ENCODE data around the gene IGFALS.

The IGFALS gene

GRCh38 chr16:1784977-1785845 is 8.3 kb downstream of the IGFALS start:
- no peaks in the 10 kb centered on the region for H3K27me3 ChIP-seq (ENCODE audit: insufficient read depth, low read depth)
- no peak for TF ChIP-seq CTCF (conservative IDR thresholded peaks at IDR 0.05; ENCODE audit: low read depth, low read length)
- peaks cover 14% of the 10 kb centered on the region for H3K4me1 ChIP-seq (ENCODE audit: low read depth, poor library complexity, severe bottlenecking)
- H3K36me3 ChIP-seq (ENCODE audit: insufficient read depth), result no peaks in the 10 kb centered on the region
- peaks cover 43% of the 10 kb centered on the region for H3K79me2 ChIP-seq (ENCODE audit: insufficient read depth, low read depth)
- H2AFZ ChIP-seq (ENCODE audit: low read depth), result no peak overlapping the region
- no peaks in the 10 kb centered on the region for H4K20me1 ChIP-seq (ENCODE audit: insufficient read depth)
- H3K4me3 ChIP-seq (IDR thresholded peaks at IDR 0.05; ENCODE audit: insufficient read depth, low read depth, low read length), result no peak overlapping the region
- H3K27ac ChIP-seq, result no peak overlapping the region
- no peak overlapping the region for H3K4me2 ChIP-seq
- no peak overlapping the region for H3K9ac ChIP-seq

GRCh38 chr16:1782408-1783264 is 10.9 kb downstream of the IGFALS start, which contains the start of the genes NUBP2 and SPSB3:
NUBP2 (plus strand) TSS chr16:1782960; CDS start chr16:1783021, 61 bp downstream.
SPSB3 (minus strand) TSS chr16:1782571; CDS start chr16:1781483, 1,088 bp downstream.
- peaks cover 14% of the 10 kb centered on the region for H3K4me1 ChIP-seq (ENCODE audit: low read depth, poor library complexity, severe bottlenecking)
- peaks cover 43% of the 10 kb centered on the region for H3K79me2 ChIP-seq (ENCODE audit: insufficient read depth, low read depth)
- peak within 1 kb of the TSS; percentile 69 for H3K9ac ChIP-seq
- peak within 1 kb of the TSS; percentile 78 for H2AFZ ChIP-seq (ENCODE audit: low read depth)
- H3K4me3 ChIP-seq (IDR thresholded peaks at IDR 0.05; ENCODE audit: insufficient read depth, low read depth, low read length), result no peak within 1 kb of the TSS
- no peaks in the 10 kb centered on the region for H3K27me3 ChIP-seq (ENCODE audit: insufficient read depth, low read depth)
- no peak for TF ChIP-seq CTCF (conservative IDR thresholded peaks at IDR 0.05; ENCODE audit: low read depth, low read length)
- no peaks in the 10 kb centered on the region for H4K20me1 ChIP-seq (ENCODE audit: insufficient read depth)
- peak within 1 kb of the TSS; percentile 62 for H3K27ac ChIP-seq
- peak within 1 kb of the TSS; percentile 84 for H3K4me2 ChIP-seq
- no peaks in the 10 kb centered on the region for H3K36me3 ChIP-seq (ENCODE audit: insufficient read depth)

GRCh38 chr16:1781758-1782407 is 11.6 kb downstream of the IGFALS start:
- peak overlapping the region; percentile 37; the same call in 1 of the 2 replicates for H3K27ac ChIP-seq
- H3K36me3 ChIP-seq (ENCODE audit: insufficient read depth), result no peaks in the 10 kb centered on the region
- peaks cover 43% of the 10 kb centered on the region for H3K79me2 ChIP-seq (ENCODE audit: insufficient read depth, low read depth)

More at GRCh38 chr16:1781758-1782407, 11.6 kb downstream of the IGFALS start:
- Histone ChIP-seq H3K9ac (peak overlapping the region; percentile 27; the same call in 1 of the 2 replicates), H2AFZ (ENCODE audit: low read depth) (peak overlapping the region; percentile 39; the same call in 1 of the 2 replicates), H3K4me2 (peak overlapping the region; percentile 66), H3K4me3 (IDR thresholded peaks at IDR 0.05; ENCODE audit: insufficient read depth, low read depth, low read length) (no peak overlapping the region), H3K27me3 (ENCODE audit: insufficient read depth, low read depth) (no peaks in the 10 kb centered on the region), H4K20me1 (ENCODE audit: insufficient read depth) (no peaks in the 10 kb centered on the region), H3K4me1 (ENCODE audit: low read depth, poor library complexity, severe bottlenecking) (peaks cover 14% of the 10 kb centered on the region)
- TF ChIP-seq CTCF (conservative IDR thresholded peaks at IDR 0.05; ENCODE audit: low read depth, low read length), result no peak
